HuH-7.5 (cell line): ENCODE results near the gene PIK3C2A.

Experiments
- DNase-seq: peaks from one replicate; pipeline ENCODE4 v3.0.0; 2011; ENCODE audit warnings: low spot score

Gene PIK3C2A

DNA sequence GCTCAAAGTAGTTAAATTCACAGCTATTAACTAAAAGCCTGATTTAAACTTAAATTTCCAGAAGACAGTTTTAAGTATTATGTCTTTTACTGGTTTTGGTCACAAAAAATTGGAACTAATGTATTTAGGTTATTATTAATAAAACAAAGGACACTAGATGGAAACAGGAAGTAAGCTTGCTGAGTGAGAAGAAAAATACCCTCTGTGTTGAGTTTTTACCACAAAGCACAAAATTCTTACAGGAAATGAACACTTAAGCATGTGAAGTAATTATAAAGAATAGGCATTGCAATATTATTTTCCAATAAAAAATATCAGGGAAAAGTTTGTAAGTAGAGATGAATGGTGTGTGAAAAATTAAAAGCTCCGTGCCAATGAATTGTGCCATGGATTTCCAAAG lies 46.3 kb downstream of the PIK3C2A start:
- no peak for DNase-seq

DNA sequence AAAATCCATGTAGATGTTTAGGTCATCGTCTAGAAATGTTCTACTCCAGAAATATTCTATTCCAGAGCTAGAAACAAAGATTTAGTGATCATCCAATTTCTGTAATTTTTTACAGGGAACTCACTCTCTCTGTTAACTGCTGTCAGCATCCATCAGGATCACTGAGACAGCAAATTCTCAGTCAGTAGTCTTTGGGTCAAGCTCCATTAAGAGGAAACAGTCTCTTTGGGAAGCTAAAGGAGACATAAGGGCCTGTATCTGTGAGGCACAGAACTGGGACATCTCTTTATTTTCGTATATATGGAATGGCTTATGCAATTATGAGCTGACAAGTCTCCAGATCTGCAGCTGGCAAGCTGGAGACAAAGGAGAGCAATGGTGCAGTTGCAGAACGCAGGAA lies 48.3 kb downstream of the PIK3C2A start:
- no peak for DNase-seq
